K562 (cell line): ENCODE results near the gene CTIF. TPM values are rescaled to one million over a fixed set of nuclear protein-coding genes. Genes with fewer than 3 reads are reported as not detected.

Experiments used
- EHMT2 ChIP-seq: fragments of 450-650 bp; IDR thresholded peaks from 2 replicates; pipeline ENCODE4 v1.6.1; 2018; ENCODE audit warnings: antibody characterized with exemption
- ELF4 ChIP-seq: fragments of 450-650 bp; formaldehyde crosslinking; IDR thresholded peaks from 2 replicates; pipeline ENCODE4 v1.4.0; 2022; ENCODE audit warnings: missing genetic modification characterization
- ETV6 ChIP-seq, 3 experiments: fragments of 150-350 bp in 1 of 3; sonication (generic) in 1 of 3; formaldehyde crosslinking in 1 of 3; IDR thresholded peaks; 2 replicates each; pipeline versions ENCODE4 v1.6.1 to v1.8.0; 2014 to 2022; ENCODE audit warnings: borderline replicate concordance in 2 of 3, low read depth in 2 of 3, antibody characterized with exemption in 1 of 3, low read length in 1 of 3, mild to moderate bottlenecking in 1 of 3, missing genetic modification reagents in 1 of 3
- FOS ChIP-seq: IDR thresholded peaks from 3 replicates; pipeline ENCODE4 v1.6.1; 2011; ENCODE audit not compliant: insufficient read length; ENCODE audit errors: extremely low read depth
- GTF2F1 ChIP-seq: IDR thresholded peaks from 2 replicates; pipeline ENCODE4 v1.6.1; 2011; ENCODE audit warnings: low read depth, low read length, improper control_type of control experiment
- NFIX ChIP-seq: fragments of 250-450 bp; sonication (Bioruptor Pico); IDR thresholded peaks from 2 replicates; pipeline ENCODE4 v1.4.0; 2020; ENCODE audit warnings: low read depth, mild to moderate bottlenecking, moderate library complexity
- RUNX1 ChIP-seq: sonication (generic); IDR thresholded peaks from 2 replicates; pipeline ENCODE4 v1.6.1; 2016; ENCODE audit warnings: antibody characterized with exemption, low read depth
- SMAD3 ChIP-seq: fragments of 450-650 bp; formaldehyde crosslinking; conservative IDR thresholded peaks from 2 replicates; pipeline ENCODE4 v1.4.0; 2020; ENCODE audit warnings: mild to moderate bottlenecking
- ZNF133 ChIP-seq: fragments of 250-450 bp; sonication (Bioruptor Pico); IDR thresholded peaks from 2 replicates; pipeline ENCODE4 v1.4.0; 2020; ENCODE audit warnings: mild to moderate bottlenecking
- ZNF134 ChIP-seq: fragments of 250-450 bp; sonication (Bioruptor Pico); conservative IDR thresholded peaks from 2 replicates; pipeline ENCODE4 v1.4.0; 2020
- ZNF431 ChIP-seq: sonication (generic); formaldehyde crosslinking; IDR thresholded peaks from 2 replicates; pipeline ENCODE4 v1.8.0; 2022; ENCODE audit warnings: mild to moderate bottlenecking, missing genetic modification reagents
- ZNF778 ChIP-seq: fragments of 450-650 bp; formaldehyde crosslinking; IDR thresholded peaks from 2 replicates; pipeline ENCODE4 v1.4.0; 2020; ENCODE audit warnings: mild to moderate bottlenecking, moderate library complexity
- ZSCAN29 ChIP-seq: fragments of 450-650 bp; IDR thresholded peaks from 2 replicates; pipeline ENCODE4 v1.6.1; 2017
- polyA plus RNA-seq, 8 experiments: library from polyadenylated mRNA; depleted of rRNA in 4 of 8; stranded (reverse) in 5 of 8; unstranded in 3 of 8; fragments of >200 nt; fragmentation: Nextera tagmentation in 2 of 8; fragmentation: Illumina TruSeq in 1 of 8; extraction: Ambion mirVana in 2 of 8; extraction: Trizol in 1 of 8; gene quantifications; 2 replicates each; pipeline versions ENCODE4 v1.2.1 to v1.2.3, GENCODE V29; 2011 to 2014; ENCODE audit warnings: inconsistent platforms in 1 of 8, missing spikeins in 1 of 8
- total RNA-seq, 7 experiments: library from RNA; depleted of rRNA in 6 of 7; stranded (reverse); fragments of >200 nt in 6 of 7; fragmentation: Illumina TruSeq in 2 of 7; extraction: Trizol in 2 of 7; gene quantifications; 2 replicates each; pipeline versions ENCODE4 v1.2.1 to v1.2.3, GENCODE V29; 2011 to 2021; ENCODE audit warnings: low replicate concordance in 1 of 7
- TF ChIP-seq, protein P1 (sequence below): sonication (generic); formaldehyde crosslinking; IDR thresholded peaks from 2 replicates; pipeline ENCODE4 v1.8.0; 2023; ENCODE audit warnings: mild to moderate bottlenecking, missing genetic modification reagents
- TF ChIP-seq, protein P2 (sequence below): sonication (generic); formaldehyde crosslinking; IDR thresholded peaks from 2 replicates; pipeline ENCODE4 v1.8.1; 2023; ENCODE audit warnings: mild to moderate bottlenecking, missing genetic modification reagents
- TF ChIP-seq, protein P3 (sequence below): sonication (generic); formaldehyde crosslinking; IDR thresholded peaks from 2 replicates; pipeline ENCODE4 v1.8.0; 2022; ENCODE audit warnings: mild to moderate bottlenecking, missing genetic modification reagents, borderline replicate concordance
- TF ChIP-seq, protein P4 (sequence below): fragments of 450-650 bp; IDR thresholded peaks from 2 replicates; pipeline ENCODE4 v1.6.1; 2016; ENCODE audit warnings: antibody characterized with exemption

Gene CTIF
- total and polyA plus RNA-seq, 9 of the 15 experiments (the other 6 are each of a cell fraction or from before 2014, with no cell fraction given) = 0.17 to 11.5 (median 2.2) TPM

DNA sequence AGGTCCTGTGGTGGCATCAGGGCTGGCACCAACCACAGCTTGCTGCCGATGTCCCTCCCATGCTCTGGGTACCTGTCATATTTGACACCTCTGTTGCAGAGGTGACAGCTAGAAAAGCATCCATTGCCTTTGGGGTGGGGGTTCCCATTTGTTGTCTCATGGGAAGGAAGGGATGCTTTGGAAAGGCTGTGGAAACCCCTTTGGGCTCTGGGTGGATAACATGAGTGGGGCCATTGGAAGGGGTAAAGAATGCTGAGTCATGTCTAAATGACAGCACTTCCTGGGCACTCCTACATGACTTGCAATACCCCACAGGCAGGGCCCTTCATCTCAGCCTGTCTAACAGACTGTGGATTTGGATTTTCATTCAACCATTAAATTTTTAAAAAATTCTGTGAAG is 27.8 kb downstream of the CTIF start (continued):
- TF ChIP-seq ZNF134 (peak; percentile 62), ZNF431 (CRISPR knock-in tag) (no peak), FOS (no peak), ZNF133 (CRISPR knock-in tag) (no peak), SMAD3 (CRISPR knock-in tag) (peak; percentile 92), ZNF778 (CRISPR knock-in tag) (no peak), ZSCAN29 (no peak), EHMT2 (peak; percentile 72), ELF4 (CRISPR knock-in tag) (peak; percentile 72; the same call in 1 of the 2 replicates), RUNX1 (no peak), ETV6 (IDR thresholded peaks at IDR 0.05; ENCODE audit: borderline replicate concordance in 1 of 2, low read depth in 2 of 2, low read length in 1 of 2) (no peak), ETV6 (CRISPR knock-in tag; IDR thresholded peaks at IDR 0.05; ENCODE audit: borderline replicate concordance) (no peak), NFIX (CRISPR knock-in tag) (no peak), GTF2F1 (no peak)
- TF ChIP-seq, protein P1, sequence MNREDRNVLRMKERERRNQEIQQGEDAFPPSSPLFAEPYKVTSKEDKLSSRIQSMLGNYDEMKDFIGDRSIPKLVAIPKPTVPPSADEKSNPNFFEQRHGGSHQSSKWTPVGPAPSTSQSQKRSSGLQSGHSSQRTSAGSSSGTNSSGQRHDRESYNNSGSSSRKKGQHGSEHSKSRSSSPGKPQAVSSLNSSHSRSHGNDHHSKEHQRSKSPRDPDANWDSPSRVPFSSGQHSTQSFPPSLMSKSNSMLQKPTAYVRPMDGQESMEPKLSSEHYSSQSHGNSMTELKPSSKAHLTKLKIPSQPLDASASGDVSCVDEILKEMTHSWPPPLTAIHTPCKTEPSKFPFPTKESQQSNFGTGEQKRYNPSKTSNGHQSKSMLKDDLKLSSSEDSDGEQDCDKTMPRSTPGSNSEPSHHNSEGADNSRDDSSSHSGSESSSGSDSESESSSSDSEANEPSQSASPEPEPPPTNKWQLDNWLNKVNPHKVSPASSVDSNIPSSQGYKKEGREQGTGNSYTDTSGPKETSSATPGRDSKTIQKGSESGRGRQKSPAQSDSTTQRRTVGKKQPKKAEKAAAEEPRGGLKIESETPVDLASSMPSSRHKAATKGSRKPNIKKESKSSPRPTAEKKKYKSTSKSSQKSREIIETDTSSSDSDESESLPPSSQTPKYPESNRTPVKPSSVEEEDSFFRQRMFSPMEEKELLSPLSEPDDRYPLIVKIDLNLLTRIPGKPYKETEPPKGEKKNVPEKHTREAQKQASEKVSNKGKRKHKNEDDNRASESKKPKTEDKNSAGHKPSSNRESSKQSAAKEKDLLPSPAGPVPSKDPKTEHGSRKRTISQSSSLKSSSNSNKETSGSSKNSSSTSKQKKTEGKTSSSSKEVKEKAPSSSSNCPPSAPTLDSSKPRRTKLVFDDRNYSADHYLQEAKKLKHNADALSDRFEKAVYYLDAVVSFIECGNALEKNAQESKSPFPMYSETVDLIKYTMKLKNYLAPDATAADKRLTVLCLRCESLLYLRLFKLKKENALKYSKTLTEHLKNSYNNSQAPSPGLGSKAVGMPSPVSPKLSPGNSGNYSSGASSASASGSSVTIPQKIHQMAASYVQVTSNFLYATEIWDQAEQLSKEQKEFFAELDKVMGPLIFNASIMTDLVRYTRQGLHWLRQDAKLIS = no peak
- TF ChIP-seq, protein P2, sequence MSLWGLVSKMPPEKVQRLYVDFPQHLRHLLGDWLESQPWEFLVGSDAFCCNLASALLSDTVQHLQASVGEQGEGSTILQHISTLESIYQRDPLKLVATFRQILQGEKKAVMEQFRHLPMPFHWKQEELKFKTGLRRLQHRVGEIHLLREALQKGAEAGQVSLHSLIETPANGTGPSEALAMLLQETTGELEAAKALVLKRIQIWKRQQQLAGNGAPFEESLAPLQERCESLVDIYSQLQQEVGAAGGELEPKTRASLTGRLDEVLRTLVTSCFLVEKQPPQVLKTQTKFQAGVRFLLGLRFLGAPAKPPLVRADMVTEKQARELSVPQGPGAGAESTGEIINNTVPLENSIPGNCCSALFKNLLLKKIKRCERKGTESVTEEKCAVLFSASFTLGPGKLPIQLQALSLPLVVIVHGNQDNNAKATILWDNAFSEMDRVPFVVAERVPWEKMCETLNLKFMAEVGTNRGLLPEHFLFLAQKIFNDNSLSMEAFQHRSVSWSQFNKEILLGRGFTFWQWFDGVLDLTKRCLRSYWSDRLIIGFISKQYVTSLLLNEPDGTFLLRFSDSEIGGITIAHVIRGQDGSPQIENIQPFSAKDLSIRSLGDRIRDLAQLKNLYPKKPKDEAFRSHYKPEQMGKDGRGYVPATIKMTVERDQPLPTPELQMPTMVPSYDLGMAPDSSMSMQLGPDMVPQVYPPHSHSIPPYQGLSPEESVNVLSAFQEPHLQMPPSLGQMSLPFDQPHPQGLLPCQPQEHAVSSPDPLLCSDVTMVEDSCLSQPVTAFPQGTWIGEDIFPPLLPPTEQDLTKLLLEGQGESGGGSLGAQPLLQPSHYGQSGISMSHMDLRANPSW = no peak
- TF ChIP-seq, protein P3, sequence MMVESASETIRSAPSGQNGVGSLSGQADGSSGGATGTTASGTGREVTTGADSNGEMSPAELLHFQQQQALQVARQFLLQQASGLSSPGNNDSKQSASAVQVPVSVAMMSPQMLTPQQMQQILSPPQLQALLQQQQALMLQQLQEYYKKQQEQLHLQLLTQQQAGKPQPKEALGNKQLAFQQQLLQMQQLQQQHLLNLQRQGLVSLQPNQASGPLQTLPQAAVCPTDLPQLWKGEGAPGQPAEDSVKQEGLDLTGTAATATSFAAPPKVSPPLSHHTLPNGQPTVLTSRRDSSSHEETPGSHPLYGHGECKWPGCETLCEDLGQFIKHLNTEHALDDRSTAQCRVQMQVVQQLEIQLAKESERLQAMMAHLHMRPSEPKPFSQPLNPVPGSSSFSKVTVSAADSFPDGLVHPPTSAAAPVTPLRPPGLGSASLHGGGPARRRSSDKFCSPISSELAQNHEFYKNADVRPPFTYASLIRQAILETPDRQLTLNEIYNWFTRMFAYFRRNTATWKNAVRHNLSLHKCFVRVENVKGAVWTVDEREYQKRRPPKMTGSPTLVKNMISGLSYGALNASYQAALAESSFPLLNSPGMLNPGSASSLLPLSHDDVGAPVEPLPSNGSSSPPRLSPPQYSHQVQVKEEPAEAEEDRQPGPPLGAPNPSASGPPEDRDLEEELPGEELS (CRISPR knock-in tag) = no peak
- TF ChIP-seq, protein P4, sequence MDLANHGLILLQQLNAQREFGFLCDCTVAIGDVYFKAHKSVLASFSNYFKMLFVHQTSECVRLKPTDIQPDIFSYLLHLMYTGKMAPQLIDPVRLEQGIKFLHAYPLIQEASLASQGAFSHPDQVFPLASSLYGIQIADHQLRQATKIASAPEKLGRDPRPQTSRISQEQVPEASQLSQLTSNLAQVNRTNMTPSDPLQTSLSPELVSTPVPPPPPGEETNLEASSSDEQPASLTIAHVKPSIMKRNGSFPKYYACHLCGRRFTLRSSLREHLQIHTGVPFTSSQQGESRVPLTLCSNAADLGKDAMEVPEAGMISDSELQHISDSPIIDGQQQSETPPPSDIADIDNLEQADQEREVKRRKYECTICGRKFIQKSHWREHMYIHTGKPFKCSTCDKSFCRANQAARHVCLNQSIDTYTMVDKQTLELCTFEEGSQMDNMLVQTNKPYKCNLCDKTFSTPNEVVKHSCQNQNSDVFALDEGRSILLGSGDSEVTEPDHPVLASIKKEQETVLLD = no peak
